ENCODE data around the gene DYTN. TPM values are rescaled to one million over a fixed set of nuclear protein-coding genes. Genes with fewer than 3 reads are reported as not detected.

Gene DYTN
- total RNA-seq, 2 experiments from 2014 or later: not detected

DNA sequence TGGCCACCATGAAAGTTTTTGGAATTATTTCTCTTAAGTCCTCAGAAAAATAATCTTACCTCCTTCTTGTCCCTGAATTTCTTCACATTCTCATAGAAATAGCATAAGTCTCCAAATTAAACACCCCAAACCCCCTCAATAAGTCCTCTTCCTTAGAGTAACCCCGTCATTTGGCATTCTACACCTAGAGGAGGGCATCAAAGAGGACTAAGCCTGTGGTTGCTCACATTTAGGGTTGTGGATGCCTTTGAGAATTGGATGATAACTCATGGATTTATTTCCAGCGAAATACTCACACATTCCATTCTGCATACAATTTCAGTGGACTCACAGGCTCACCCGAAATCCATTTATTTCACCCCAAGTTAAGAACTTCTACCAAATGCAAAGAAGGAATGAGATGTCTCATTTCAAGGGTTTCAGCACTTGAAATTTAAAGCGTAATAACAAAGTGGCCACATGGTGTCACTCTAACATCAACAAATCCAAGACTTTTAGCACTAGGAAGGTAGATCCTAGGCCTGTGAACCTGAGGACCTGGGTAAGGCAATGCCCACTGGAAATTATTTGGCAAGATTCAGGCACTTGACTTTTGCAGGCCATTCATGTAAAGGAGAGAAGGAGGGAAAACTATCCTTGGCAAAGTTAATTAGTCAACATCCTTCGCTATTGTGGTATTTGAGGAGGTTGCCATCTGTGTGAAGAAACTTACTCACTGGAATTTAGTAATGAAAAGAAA is 24.6 kb downstream of the DYTN start:
- no peaks in the 10 kb centered on the region for H3K27me3 Mint-ChIP-seq (ENCODE audit: low read depth)
- intact Hi-C loops (cut with micrococcal nuclease): loop anchor here (1.0 to 5.0 kb wide), 8 partner anchors 88 to 1347 kb away; no protein-coding TSS in a partner anchor
- H3K27ac Mint-ChIP-seq: no peak overlapping the region
- CTCF ChIA-PET: interaction anchor here (1.5 to 2.8 kb wide), 2 partner anchors 89 to 780 kb away, joined by 8 to 15 read pairs; no protein-coding TSS in a partner anchor
- no peak overlapping the region for H3K4me3 Mint-ChIP-seq
- H3K36me3 Mint-ChIP-seq (ENCODE audit: low read depth): no peaks in the 10 kb centered on the region
- no peaks in the 10 kb centered on the region for H3K9me3 Mint-ChIP-seq
- H3K4me1 Mint-ChIP-seq (ENCODE audit: low read depth): peaks cover 3% of the 10 kb centered on the region
- DNase-seq: peak; percentile 48

DNA sequence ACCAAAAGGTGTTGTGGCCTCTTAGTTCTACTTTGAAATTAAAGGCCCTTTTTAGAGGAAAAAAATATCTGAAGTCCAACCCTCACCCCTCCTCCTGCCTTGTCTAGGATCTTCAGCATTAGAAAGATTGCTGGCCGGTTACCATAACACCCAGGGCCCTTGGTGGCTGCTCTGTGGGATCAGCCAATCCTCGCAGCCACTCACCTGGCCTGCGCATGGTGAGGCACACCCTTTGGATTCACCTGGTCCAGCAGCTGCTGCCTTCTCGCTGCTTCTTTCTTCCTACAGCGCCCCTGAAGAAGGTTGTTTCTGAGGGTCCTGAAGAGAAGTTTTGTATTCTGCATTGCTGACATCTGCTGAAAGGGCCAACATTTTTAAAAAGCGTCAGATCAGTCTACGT is 25.2 kb downstream of the DYTN start:
- peaks cover 3% of the 10 kb centered on the region for H3K4me1 Mint-ChIP-seq (ENCODE audit: low read depth)
- H3K4me3 Mint-ChIP-seq: no peak overlapping the region
- no peak overlapping the region for H3K27ac Mint-ChIP-seq
- H3K36me3 Mint-ChIP-seq (ENCODE audit: low read depth): no peaks in the 10 kb centered on the region
- no peaks in the 10 kb centered on the region for H3K27me3 Mint-ChIP-seq (ENCODE audit: low read depth)
- CTCF ChIA-PET: no interaction called here
- H3K9me3 Mint-ChIP-seq: no peaks in the 10 kb centered on the region
- intact Hi-C loops (cut with micrococcal nuclease): loop anchor here (1.0 to 5.0 kb wide), 8 partner anchors 88 to 1347 kb away; no protein-coding TSS in a partner anchor
- DNase-seq: no peak

GRCh38 chr2:206688990-206689389 is 29.2 kb downstream of the DYTN start:
- Mint-ChIP-seq H3K4me1 (ENCODE audit: low read depth) (peaks cover 3% of the 10 kb centered on the region), H3K27me3 (ENCODE audit: low read depth) (peaks cover 2% of the 10 kb centered on the region), H3K36me3 (ENCODE audit: low read depth) (no peaks in the 10 kb centered on the region), H3K4me3 (no peak overlapping the region), H3K9me3 (no peaks in the 10 kb centered on the region), H3K27ac (no peak overlapping the region)
- CTCF ChIA-PET: interaction anchor here (0.6 kb wide), 2 partner anchors 35 to 1381 kb away, joined by 4 to 5 read pairs; no protein-coding TSS in a partner anchor
- intact Hi-C loops (cut with micrococcal nuclease): no loop called here
- DNase-seq: no peak

- intact Hi-C loops (cut with micrococcal nuclease): no loop called here
- CTCF ChIA-PET: interaction anchor here (0.6 kb wide), 3 partner anchors 34 to 1381 kb away, joined by 3 to 5 read pairs (median 4); no protein-coding TSS in a partner anchor
- H3K9me3 Mint-ChIP-seq: no peaks in the 10 kb centered on the region
These were observed 29.7 kb downstream of the DYTN start for GRCh38 chr2:206688453-206688852.

DNA sequence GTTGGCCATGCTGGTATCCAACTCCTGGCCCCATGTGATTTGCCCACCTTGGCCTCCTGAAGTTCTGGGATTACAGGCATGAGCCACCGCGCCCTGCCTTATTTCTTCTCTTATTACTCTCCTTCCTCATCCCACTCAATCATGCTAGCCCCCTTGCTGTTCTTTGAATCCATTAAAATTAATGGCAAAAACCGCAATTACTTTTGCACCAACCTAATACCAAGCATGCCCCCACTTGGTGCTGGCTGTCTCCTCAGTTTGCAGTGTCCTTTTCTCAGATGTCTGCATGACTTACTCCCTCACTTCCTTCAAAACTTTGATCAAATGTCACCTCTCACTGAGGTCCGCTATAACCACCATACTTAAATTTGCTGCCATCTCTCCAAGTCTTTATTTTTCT is 34.6 kb downstream of the DYTN start:
- Mint-ChIP-seq H3K9me3 (no peaks in the 10 kb centered on the region), H3K27me3 (ENCODE audit: low read depth) (peaks cover 10% of the 10 kb centered on the region), H3K4me3 (no peak overlapping the region), H3K4me1 (ENCODE audit: low read depth) (no peaks in the 10 kb centered on the region), H3K36me3 (ENCODE audit: low read depth) (no peaks in the 10 kb centered on the region), H3K27ac (no peak overlapping the region)
- intact Hi-C loops (cut with micrococcal nuclease): no loop called here
- no peak for DNase-seq
- CTCF ChIA-PET: no interaction called here

More at GRCh38 chr2:206688453-206688852, 29.7 kb downstream of the DYTN start:
- Mint-ChIP-seq H3K4me3 (no peak overlapping the region), H3K27ac (no peak overlapping the region), H3K36me3 (ENCODE audit: low read depth) (no peaks in the 10 kb centered on the region), H3K27me3 (ENCODE audit: low read depth) (peaks cover 2% of the 10 kb centered on the region), H3K4me1 (ENCODE audit: low read depth) (peaks cover 3% of the 10 kb centered on the region)
- no peak for DNase-seq

GRCh38 chr2:206670531-206671319 is 47.5 kb downstream of the DYTN start:
- CTCF ChIA-PET: no interaction called here
- intact Hi-C loops (cut with micrococcal nuclease): no loop called here
- H3K4me3 Mint-ChIP-seq: no peak overlapping the region
- no peak for DNase-seq
- H3K27me3 Mint-ChIP-seq (ENCODE audit: low read depth): peaks cover 12% of the 10 kb centered on the region
- H3K36me3 Mint-ChIP-seq (ENCODE audit: low read depth): no peaks in the 10 kb centered on the region
- no peak overlapping the region for H3K27ac Mint-ChIP-seq
- no peaks in the 10 kb centered on the region for H3K9me3 Mint-ChIP-seq
- no peaks in the 10 kb centered on the region for H3K4me1 Mint-ChIP-seq (ENCODE audit: low read depth)

DNA sequence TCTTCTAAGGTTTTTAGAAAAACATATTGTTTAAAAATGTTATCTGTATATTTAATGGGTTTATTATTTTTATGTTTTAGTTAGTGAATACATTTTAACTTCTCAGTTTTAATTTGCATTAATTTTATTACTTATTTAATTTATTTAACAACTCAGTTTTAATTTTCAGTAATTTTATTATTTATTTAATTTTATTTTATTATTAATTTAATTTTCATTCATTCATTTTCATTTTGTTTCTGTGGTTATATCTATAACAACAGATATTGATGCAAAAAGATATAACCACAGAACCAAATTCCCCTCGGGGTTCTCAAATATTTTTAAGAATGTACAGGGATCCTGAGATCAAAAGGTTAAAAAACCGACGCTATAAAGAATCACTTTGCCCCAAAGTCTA is 52.9 kb downstream of the DYTN start:
- intact Hi-C loops (cut with micrococcal nuclease): no loop called here
- Mint-ChIP-seq H3K4me3 (no peak overlapping the region), H3K4me1 (ENCODE audit: low read depth) (no peaks in the 10 kb centered on the region), H3K36me3 (ENCODE audit: low read depth) (no peaks in the 10 kb centered on the region), H3K27me3 (ENCODE audit: low read depth) (peaks cover 15% of the 10 kb centered on the region), H3K9me3 (no peaks in the 10 kb centered on the region), H3K27ac (no peak overlapping the region)
- CTCF ChIA-PET: interaction anchor here (0.6 kb wide), 1 partner anchor 1508 kb away, joined by 3 read pairs; no protein-coding TSS in a partner anchor
- DNase-seq: no peak

GRCh38 chr2:206657087-206657486 is 61.1 kb downstream of the DYTN start:
- no peak for DNase-seq
- peaks cover 8% of the 10 kb centered on the region for H3K9me3 Mint-ChIP-seq
- no peaks in the 10 kb centered on the region for H3K36me3 Mint-ChIP-seq (ENCODE audit: low read depth)
- H3K27ac Mint-ChIP-seq: no peak overlapping the region
- no peaks in the 10 kb centered on the region for H3K4me1 Mint-ChIP-seq (ENCODE audit: low read depth)
- CTCF ChIA-PET: no interaction called here
- intact Hi-C loops (cut with micrococcal nuclease): no loop called here
- peaks cover 5% of the 10 kb centered on the region for H3K27me3 Mint-ChIP-seq (ENCODE audit: low read depth)
- no peak overlapping the region for H3K4me3 Mint-ChIP-seq

GRCh38 chr2:206647985-206648384 is 70.2 kb downstream of the DYTN start:
- CTCF ChIA-PET: no interaction called here
- Mint-ChIP-seq H3K4me3 (no peak overlapping the region), H3K9me3 (no peaks in the 10 kb centered on the region)

GRCh38 chr2:206642075-206643025 is 75.8 kb downstream of the DYTN start, which contains the start of gene FAM237A:
TSS of gene FAM237A (plus strand) at chr2:206642487. CDS start at chr2:206644237, 1,750 bp downstream.
- H3K4me1 Mint-ChIP-seq (ENCODE audit: low read depth): no peaks in the 10 kb centered on the region
- no peaks in the 10 kb centered on the region for H3K36me3 Mint-ChIP-seq (ENCODE audit: low read depth)
- intact Hi-C loops (cut with micrococcal nuclease): no loop called here
- peak; percentile 60 for DNase-seq
- CTCF ChIA-PET: no interaction called here
- H3K4me3 Mint-ChIP-seq: no peak within 1 kb of the TSS
- H3K27ac Mint-ChIP-seq: no peak within 1 kb of the TSS
- peaks cover 21% of the 10 kb centered on the region for H3K27me3 Mint-ChIP-seq (ENCODE audit: low read depth)
- no peaks in the 10 kb centered on the region for H3K9me3 Mint-ChIP-seq

More at GRCh38 chr2:206647985-206648384, 70.2 kb downstream of the DYTN start:
- H3K27me3 Mint-ChIP-seq (ENCODE audit: low read depth): peaks cover 12% of the 10 kb centered on the region
- no peak for DNase-seq
- H3K27ac Mint-ChIP-seq: no peak overlapping the region
- no peaks in the 10 kb centered on the region for H3K4me1 Mint-ChIP-seq (ENCODE audit: low read depth)
- intact Hi-C loops (cut with micrococcal nuclease): no loop called here
- no peaks in the 10 kb centered on the region for H3K36me3 Mint-ChIP-seq (ENCODE audit: low read depth)

GRCh38 chr2:206641226-206641625 is 77.0 kb downstream of the DYTN start:
- H3K4me3 Mint-ChIP-seq: no peak overlapping the region
- peaks cover 20% of the 10 kb centered on the region for H3K27me3 Mint-ChIP-seq (ENCODE audit: low read depth)
- CTCF ChIA-PET: no interaction called here
- no peaks in the 10 kb centered on the region for H3K36me3 Mint-ChIP-seq (ENCODE audit: low read depth)
- no peaks in the 10 kb centered on the region for H3K9me3 Mint-ChIP-seq
- H3K4me1 Mint-ChIP-seq (ENCODE audit: low read depth): no peaks in the 10 kb centered on the region
- intact Hi-C loops (cut with micrococcal nuclease): no loop called here
- H3K27ac Mint-ChIP-seq: no peak overlapping the region
- DNase-seq: no peak

GRCh38 chr2:206639636-206640035 is 78.6 kb downstream of the DYTN start:
- Mint-ChIP-seq H3K4me1 (ENCODE audit: low read depth) (no peaks in the 10 kb centered on the region), H3K27me3 (ENCODE audit: low read depth) (peaks cover 22% of the 10 kb centered on the region), H3K4me3 (no peak overlapping the region), H3K36me3 (ENCODE audit: low read depth) (no peaks in the 10 kb centered on the region), H3K27ac (no peak overlapping the region), H3K9me3 (no peaks in the 10 kb centered on the region)
- CTCF ChIA-PET: interaction anchor here (0.7 kb wide), 1 partner anchor 15 kb away, joined by 3 read pairs; no protein-coding TSS in a partner anchor
- intact Hi-C loops (cut with micrococcal nuclease): no loop called here
- DNase-seq: no peak
